RKO (cell line): ENCODE results near the gene GJB5.

ENCODE experiments used
- DNase-seq: peaks from one replicate; pipeline ENCODE4 v3.0.0-alpha.2; 2016; ENCODE audit warnings: low spot score

The GJB5 gene

GRCh38 chr1:34776911-34777310 is 22.1 kb downstream of the GJB5 start:
- no peak for DNase-seq

- no peak for DNase-seq
Measured at GRCh38 chr1:34777519-34778321, 22.9 kb downstream of the GJB5 start.

GRCh38 chr1:34778381-34778780 is 23.5 kb downstream of the GJB5 start:
- DNase-seq: no peak

DNA sequence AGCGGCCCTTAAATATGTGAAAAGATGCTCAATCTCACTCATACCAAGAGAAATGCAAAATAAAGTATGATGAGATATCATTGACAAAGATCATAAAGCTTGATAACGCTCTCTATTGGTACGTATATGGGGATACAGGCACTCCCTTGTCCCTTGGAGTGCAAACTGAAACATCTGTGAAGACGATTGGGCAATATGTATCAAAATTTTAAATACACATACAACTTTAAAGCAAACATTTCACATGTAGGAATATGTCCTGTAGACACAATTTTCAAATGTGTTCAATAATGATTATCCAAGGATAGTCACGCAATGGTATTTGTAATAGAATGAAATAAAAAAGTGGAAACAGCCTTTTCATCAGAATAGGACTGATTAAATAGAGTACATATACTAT is 24.2 kb downstream of the GJB5 start:
- no peak for DNase-seq

DNA sequence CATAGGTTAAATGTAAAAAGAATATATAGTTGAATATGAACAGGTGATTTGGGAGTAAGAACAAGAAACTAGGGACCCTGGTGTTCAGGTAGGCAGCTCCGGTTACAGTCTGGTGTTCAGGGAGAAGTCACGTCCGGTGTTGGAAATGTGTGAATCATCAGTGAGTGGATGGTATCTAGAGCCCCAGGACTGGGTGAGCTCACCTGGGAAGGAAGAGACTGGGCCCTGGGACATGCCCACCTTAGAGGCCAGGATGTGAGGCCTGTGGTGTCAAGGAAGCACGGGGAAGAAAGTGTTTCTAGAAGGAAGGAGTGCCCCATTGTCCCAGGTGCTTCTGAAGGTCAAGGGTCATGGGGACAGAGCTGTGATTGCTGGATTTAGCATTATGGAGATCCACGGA is 24.7 kb downstream of the GJB5 start:
- DNase-seq: no peak

- DNase-seq: no peak
Measured at GRCh38 chr1:34779962-34780361, 25.1 kb downstream of the GJB5 start.

DNA sequence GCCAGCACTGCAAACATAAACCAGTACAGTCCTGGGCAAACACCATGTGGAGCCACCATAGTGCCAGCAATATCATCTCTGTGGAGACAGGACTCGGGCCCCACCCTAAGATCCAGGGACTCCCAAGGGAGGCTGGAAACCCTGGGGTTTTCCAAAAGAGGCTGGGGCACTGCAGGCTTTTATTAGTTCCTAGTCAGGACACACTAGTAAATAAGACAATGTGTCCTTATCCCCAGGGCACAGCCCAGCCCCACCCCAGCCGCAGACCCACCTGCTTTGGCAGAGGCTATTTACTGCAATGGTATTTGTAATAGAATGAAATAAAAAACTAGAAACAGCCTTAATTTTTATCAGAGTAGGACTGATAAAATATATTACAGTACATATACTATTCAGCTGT is 25.7 kb downstream of the GJB5 start:
- no peak for DNase-seq

- no peak for DNase-seq
Measured at GRCh38 chr1:34781071-34781843, 26.4 kb downstream of the GJB5 start, which contains the start of gene GJB3. Gene GJB3 (plus strand): TSS chr1:34781214. CDS start chr1:34784763, 3,549 bp downstream.

DNA sequence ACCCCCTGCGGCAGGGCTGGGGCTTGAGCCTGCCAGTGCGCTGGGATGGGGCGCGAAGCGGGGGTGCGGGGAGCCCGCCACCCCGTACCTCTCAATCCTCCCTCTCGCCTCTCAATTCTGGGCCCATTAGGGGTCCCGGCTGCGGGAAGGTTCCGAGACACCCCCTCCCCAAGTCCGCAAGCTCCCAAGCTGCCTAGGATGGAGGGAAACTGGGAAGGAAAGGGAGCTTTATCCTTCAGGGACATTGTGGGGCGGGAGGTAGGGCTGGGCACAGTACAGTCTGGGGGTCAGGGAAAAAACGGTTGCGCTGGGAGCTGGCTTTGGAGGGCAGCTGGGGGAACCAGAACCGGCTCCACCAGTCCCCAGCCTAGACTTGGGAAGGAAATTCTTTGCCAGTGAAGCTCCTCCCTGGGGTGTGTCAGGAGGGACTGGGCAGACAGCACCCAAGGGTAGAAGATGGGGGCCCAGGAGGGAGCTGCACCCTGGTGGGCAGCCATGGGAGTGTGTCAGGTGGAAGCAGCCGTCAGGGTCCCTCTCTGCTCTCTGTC is 27.1 kb downstream of the GJB5 start:
- DNase-seq: no peak

DNA sequence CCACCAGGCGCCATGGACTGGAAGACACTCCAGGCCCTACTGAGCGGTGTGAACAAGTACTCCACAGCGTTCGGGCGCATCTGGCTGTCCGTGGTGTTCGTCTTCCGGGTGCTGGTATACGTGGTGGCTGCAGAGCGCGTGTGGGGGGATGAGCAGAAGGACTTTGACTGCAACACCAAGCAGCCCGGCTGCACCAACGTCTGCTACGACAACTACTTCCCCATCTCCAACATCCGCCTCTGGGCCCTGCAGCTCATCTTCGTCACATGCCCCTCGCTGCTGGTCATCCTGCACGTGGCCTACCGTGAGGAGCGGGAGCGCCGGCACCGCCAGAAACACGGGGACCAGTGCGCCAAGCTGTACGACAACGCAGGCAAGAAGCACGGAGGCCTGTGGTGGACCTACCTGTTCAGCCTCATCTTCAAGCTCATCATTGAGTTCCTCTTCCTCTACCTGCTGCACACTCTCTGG is 29.9 kb downstream of the GJB5 start:
- no peak for DNase-seq

- DNase-seq: no peak
Measured at GRCh38 chr1:34785231-34785874, 30.5 kb downstream of the GJB5 start.

DNA sequence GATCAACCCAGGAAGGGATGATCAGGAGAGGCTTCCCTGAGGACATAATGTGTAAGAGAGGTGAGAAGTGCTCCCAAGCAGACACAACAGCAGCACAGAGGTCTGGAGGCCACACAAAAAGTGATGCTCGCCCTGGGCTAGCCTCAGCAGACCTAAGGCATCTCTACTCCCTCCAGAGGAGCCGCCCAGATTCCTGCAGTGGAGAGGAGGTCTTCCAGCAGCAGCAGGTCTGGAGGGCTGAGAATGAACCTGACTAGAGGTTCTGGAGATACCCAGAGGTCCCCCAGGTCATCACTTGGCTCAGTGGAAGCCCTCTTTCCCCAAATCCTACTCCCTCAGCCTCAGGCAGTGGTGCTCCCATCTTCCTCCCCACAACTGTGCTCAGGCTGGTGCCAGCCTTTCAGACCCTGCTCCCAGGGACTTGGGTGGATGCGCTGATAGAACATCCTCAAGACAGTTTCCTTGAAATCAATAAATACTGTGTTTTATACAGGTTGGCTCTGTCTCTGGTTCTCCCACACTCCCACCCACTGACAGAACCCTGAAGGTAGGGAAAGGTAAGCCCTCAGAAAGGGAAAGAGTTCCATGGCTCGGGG is 31.1 kb downstream of the GJB5 start:
- no peak for DNase-seq

GRCh38 chr1:34786521-34787325 is 31.9 kb downstream of the GJB5 start:
- DNase-seq: peak; percentile 75

DNA sequence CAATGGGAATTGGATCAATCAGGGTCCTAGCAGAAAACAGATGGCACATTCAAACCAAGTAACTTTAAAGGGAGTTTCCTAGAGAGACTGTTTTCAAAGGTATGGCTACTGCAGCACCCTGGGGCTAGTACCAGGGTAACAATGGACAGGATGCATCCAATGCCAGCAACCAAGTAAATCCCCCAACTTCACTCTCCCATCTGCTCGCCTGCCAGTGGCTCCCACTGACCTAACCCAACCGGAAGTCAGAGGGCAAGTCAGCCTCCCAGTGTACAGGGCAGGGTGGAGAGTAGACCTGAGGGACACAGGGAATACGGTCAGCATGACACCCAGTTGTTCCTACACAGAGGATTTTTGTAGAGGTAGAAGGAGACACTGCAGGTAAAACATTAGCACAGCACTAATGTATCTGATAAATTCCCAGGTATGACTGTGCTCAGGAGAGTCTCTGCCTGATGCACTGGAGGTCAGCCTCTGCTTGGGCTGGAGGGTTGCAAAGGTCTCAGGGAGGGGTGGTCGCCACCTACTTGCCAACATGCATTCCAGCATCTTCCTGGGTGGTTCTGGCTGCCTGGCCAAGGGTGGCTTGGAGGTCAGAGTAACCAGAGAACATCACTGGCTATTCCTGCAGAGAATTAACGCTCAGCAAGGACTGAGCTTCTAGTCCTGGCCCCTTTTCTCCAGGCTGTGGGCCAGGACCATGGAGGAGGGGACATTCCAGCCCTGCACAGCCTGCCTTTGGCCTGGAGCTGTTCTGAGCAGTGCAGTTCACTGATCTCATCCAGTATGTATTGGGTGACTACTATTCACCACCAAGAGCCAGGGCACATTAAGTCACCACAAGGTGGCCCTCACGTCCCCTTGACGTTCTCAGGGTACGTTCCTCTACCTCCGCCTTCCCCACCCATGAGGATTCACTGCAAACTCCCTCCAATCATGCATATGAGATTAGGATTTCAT is 32.9 kb downstream of the GJB5 start:
- peak; percentile 9 for DNase-seq

GRCh38 chr1:34790985-34791384 is 36.1 kb downstream of the GJB5 start:
- no peak for DNase-seq

- DNase-seq: no peak
Measured at GRCh38 chr1:34792424-34792823, 37.6 kb downstream of the GJB5 start.

- DNase-seq: no peak
Measured at GRCh38 chr1:34792868-34793727, 38.3 kb downstream of the GJB5 start, which contains the start of gene GJA4. Gene GJA4 (plus strand): TSS chr1:34792999. CDS start chr1:34794214, 1,215 bp downstream.

DNA sequence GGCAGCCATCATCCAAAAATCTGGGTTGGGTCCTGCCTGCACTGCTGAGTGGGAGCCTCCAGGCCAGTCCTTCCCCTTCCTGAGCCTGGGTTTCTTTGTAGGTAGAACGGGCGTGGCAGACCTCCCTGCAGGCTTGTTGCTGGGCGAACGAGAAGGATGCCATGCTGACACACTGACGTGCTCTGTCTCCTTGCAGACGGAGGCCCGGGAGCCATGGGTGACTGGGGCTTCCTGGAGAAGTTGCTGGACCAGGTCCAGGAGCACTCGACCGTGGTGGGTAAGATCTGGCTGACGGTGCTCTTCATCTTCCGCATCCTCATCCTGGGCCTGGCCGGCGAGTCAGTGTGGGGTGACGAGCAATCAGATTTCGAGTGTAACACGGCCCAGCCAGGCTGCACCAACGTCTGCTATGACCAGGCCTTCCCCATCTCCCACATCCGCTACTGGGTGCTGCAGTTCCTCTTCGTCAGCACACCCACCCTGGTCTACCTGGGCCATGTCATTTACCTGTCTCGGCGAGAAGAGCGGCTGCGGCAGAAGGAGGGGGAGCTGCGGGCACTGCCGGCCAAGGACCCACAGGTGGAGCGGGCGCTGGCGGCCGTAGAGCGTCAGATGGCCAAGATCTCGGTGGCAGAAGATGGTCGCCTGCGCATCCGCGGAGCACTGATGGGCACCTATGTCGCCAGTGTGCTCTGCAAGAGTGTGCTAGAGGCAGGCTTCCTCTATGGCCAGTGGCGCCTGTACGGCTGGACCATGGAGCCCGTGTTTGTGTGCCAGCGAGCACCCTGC is 39.3 kb downstream of the GJB5 start:
- no peak for DNase-seq
